HG02938 (cell line): ENCODE measurements around the gene VPS26C.
A peak's percentile ranks its signal among the peaks of the same experiment; 100 is the strongest.
"Not testable (repeated sequence)": the region's sequence is repeated elsewhere in the genome, so short reads cannot be mapped to it uniquely, and the experiment has no call there.

Source experiments
- ATAC-seq: cut with Tn5 transposase; IDR thresholded peaks from one replicate; pipeline ENCODE4 v1.9.1; 2021; ENCODE audit warnings: mild to moderate bottlenecking, moderate library complexity; ENCODE audit not compliant: unreplicated experiment

VPS26C gene

GRCh38 chr21:37231671-37232070 lies 35.5 kb downstream of the VPS26C start:
- no peak for ATAC-seq

- no peak for ATAC-seq
These were observed 35.9 kb downstream of the VPS26C start for GRCh38 chr21:37231249-37231645.

DNA sequence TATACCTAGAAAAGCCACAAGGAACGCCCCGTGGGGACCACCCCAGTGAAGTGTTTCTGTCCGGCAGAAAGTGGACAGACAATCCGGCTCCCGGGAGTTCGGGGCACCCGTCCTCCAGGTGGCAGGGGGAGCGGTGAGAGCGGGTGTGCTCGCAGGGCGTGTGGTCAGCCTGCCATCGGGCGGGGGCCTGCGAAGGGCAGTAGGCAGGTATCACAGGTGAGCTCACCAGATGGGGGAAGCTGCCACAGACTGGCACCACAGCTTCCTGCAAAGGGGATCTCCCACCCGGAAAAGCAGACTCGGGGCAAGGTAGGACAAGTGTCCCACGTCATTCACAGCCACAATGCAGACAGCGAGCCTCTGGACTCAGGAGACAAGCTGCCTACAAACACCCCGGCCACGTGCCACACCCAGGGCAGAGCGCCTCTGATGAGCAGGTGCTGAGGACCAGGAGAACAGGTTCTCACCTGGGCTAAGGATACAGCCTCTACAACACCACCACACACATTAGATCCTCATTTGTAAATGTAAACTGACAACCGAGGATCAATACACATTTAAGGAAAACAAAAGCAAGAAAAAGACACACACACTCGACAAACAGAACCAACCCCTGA lies 36.4 kb downstream of the VPS26C start:
- ATAC-seq = no peak

- no peak for ATAC-seq
These were observed 39.1 kb downstream of the VPS26C start for GRCh38 chr21:37228003-37228400.

DNA sequence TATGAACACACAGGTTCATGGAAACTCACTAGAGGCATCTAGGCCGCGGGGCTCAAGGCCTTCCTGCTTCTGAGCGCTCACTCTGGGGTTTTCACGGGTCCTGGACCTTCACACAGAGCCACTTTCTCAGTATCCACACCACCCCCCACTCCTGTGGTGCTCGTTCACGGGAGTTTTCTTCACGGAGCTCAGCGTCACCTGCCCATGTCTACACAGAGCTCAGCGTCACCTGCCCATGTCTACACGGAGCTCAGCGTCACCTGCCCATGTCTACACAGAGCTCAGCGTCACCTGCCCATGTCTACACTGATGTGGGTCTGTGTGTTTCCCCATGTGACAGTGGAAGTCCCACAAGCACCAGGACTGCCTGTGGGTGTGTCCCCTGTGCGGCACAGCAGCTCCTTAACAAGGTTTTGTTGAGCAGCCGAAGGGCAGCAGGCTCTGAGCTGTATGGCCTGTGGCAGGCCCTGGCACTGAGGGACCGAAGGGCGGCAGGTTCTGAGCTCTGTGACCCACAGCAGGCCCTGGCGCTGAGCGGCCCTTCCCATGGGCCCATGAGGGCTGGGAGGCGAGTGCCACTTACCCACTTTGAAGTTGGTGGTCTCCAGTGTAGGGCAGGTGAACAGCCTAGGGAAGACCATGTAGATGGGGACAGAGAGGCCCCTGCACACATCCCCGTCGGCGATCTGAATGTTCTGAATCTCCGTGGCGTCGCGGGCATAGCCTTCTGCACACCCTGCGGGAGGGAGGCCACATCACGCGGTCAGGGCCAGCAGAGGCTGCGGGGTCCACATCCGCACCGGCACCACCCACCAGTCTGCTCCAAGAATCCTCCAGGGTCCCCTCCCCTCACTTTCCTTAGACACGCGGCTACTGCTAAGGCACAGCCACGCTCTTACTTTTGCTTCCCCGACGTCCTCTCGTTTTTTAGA lies 39.8 kb downstream of the VPS26C start:
- ATAC-seq = no peak

DNA sequence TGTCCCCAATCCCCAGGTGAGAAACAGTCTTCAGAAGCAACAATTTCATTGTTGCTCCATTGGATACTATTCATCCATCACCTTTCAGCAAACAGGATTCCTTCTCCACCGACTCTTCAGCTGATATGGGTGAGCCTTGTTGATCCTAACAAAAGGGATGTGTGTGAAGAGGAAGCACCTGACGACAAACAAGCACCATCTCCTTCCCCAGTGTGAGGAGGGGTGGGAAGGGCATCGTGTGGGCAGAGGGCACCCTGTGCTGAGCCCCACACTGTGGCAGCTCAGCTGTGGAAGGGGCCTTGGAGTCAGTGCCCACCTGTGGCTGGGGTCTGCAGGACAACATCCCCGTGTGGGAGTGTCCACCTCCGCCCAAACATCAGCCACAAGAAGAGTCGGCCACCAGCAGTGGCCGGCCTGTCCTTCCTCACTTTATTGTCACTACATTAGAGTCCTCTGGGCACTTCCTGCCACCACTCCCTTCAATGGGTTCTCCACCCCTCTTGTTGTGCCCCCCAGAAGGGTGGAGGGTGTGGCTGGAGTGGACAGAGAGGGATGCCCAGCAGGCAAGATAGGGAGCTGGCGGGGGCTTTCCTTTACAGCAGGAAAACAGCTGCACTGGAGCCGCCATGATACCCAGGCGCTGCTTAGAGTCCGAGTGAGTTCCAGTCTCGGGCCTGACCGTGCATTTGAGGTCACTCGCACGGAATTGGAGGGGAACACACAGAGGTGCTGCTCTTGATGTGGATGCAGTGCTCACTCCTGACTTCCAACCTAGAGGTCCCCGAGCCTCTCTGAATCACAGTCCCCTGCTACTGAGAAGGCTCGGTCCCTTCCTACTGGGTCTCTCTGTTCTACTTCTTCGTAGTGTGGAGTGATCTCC lies 40.9 kb downstream of the VPS26C start:
- no peak for ATAC-seq

- ATAC-seq = no peak
These were observed 42.0 kb downstream of the VPS26C start for GRCh38 chr21:37224861-37225839.

DNA sequence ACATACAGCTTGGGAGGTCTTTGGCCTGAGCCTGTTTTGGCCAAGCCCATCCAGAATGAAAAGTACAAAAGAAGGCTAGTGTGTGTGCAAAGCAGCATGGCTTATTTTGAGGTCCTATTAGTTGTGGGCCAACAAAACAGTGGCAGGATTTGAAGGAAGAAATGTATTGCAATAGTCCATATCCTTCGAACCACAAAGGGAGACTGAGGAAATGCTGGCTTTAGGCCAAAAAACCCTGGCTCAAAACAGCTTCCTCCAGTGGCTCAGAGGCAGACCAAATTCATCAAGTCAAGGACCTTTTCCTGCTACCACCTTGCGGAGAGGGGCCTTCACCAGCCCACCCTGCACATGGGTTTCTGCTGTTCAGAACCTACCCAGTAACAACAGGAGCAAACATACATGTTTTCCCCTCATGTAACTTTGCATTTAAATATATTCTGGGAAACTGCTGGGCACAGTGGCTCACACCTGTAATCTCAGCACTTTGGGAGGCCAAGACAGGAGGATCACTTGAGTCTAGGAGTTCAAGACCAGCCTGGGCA lies 43.3 kb downstream of the VPS26C start:
- ATAC-seq = no peak

DNA sequence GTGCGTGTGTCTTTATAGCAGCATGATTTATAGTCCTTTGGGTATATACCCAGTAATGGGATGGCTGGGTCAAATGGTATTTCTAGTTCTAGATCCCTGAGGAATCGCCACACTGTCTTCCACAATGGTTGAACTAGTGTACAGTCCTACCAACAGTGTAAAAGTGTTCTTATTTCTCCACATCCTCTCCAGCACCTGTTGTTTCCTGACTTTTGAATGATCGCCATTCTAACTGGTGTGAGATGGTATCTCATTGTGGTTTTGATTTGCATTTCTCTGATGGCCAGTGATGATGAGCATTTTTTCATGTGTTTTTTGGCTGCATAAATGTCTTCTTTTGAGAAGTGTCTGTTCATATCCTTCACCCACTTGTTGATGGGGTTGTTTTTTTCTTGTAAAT lies 44.9 kb downstream of the VPS26C start:
- ATAC-seq = not testable (repeated sequence)

- ATAC-seq = peak; percentile 58
These were observed 46.0 kb downstream of the VPS26C start for GRCh38 chr21:37220981-37221664.

GRCh38 chr21:37220433-37220980 lies 46.6 kb downstream of the VPS26C start:
- ATAC-seq = peak; percentile 27

DNA sequence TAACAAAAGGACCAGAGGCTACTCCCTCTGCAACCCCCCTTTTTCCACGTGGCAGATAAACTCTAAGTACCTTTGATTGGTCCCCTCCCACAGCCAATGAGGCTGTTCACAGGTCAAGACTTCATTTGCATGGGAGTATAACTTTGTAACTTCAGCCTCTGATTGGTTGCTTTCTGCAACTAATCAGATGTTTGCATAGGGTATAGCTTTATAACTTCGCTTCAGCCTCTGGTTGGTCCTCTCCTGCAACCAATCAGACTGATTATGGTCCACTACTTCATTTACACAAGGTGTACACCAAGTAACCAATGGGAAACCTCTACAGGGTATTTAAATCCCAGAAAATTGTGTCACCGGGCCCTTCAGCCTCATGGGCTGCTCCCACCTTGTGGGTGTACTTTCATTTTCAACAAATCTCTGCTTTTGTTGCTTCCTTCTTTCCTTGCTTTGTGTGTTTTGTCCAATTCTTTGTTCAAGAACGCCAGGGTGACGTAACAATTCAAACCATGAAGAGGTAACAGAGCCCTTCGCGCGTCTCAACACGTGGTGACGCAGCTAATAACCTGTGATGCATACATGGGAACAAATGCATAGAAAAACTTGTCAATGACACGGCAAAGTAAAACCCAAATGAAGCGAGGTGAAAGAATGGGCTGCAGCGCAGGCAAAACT lies 47.2 kb downstream of the VPS26C start:
- no peak for ATAC-seq

DNA sequence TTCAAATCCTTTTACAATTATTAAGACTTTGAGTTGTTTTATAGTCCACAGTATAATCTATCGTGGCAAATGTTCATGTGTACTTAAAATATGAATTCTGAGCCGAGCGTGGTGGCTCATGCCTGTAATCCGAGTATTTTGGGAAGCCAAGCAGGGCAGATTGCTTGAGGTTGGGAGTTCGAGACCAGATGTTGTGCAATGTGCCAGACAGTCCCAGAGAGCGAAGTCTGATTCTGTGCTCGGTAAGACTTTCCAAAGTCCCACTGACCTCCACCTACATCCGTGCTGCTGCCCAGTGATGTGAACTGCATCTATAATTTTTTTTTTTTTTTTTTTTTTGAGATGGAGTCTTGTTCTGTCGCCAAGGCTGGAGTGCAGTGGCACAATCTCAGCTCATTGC lies 52.2 kb downstream of the VPS26C start:
- no peak for ATAC-seq

DNA sequence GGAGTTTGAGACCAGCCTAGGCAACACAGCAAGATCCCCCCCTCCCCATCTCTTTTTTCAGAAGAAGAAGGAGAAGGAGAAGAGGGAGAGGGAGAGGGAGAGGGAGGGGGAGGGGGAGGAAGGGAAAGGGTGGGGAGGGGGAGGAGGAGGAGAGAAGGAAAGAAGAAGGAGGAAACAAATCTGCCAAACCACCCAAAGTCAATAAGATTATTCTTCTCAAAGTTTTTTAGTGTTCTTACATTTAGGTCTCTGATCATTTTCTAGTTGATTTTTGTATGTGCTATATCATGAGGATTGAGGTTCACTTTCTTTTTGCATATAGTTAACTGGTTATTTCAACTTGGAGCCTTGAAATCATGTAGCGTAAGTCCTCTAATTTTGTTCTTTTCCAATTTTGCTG lies 56.3 kb downstream of the VPS26C start:
- ATAC-seq = no peak

DNA sequence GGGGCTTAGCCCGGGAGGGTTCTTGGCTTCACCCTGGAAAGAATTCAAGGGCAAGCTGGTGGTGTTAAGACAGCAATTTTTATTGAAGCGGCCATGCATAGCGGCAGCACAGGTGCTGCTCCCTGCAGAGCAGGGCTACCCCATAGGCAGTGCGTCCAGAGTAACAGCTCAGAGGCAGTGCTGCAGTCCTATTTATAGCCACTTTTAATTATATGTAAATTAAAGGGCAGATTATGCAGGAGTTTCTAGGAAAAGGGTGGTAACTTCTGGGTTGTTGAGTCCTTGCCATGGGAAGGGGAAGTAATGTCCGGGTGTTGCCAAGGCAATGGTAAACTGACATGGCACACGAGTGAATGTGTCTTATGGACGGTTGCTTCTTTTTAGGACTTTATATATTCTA lies 57.0 kb downstream of the VPS26C start:
- no peak for ATAC-seq

DNA sequence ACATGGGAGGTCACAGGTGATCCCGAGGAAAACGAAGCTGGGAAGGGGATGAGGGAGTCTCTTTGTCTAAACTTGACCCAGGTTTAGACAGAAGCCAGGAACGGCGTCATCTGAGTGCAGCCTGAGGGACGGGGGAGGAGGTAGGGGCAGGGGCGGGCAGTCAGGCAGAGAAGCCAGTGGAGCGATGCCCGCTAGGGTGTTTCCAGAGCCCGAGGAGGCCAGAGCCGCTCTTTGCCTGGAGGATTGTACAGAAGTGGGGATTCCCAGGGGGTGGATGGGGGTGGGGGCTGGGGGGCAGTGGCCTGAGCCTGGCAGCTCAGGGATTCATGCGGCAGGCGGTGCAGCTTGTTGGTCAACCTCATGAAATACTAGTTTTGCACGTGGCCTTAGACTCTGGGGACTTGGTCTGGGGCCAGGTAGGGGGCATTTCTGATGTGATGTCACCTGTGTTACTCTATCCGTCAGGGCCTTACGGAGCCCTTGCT lies 58.4 kb downstream of the VPS26C start:
- peak; percentile 36 for ATAC-seq

DNA sequence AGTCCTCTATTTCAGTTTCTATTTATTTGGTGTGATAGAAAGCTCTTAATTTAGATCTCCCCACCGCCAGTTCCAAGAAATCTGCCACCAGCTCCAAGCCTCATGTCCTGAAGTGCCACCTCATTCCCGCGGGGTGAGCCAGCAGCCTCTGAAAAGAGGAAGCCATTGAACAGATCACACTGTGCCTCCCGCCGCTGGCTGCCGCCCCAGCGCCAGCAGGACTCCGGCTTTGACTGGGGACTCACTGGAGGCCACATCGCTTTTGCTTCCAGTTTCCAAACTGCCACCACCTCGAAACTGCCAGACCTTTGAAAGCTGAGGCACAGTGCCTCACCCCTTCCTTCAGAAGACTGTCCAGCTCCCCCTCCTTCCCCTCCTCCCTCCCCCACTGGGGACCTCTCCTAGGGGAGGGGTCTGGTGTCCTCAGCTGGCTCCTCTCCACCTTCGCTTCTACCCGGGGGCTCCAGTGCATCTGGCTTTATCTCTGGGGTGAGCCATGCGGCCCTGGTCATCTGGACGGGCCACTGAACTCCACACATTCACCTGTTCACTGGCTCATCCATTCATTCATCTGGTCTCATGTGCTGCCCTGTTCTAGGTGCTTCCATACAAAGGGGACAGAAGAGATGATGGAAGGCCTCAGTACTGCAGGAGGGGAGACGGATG lies 58.9 kb downstream of the VPS26C start:
- peak; percentile 53 for ATAC-seq
